Uterus (tissue), 2 donors: Measurements from ENCODE around the gene EFTUD2.
A peak's percentile ranks its signal among the peaks of the same experiment; 100 is the strongest.

Source experiments
- POLR2A ChIP-seq, 2 donors: fragments of 450-650 bp; IDR thresholded peaks; one replicate each; pipeline ENCODE4 v1.6.1; 2016; ENCODE audit warnings: antibody characterized with exemption in 2 of 2, mild to moderate bottlenecking in 1 of 2, moderate library complexity in 1 of 2
- TF ChIP-seq, protein P1 (sequence below), 4 experiments: fragments of 200-600 bp in 2 of 4; fragments of 450-650 bp in 2 of 4; sonication (generic) in 2 of 4; IDR thresholded peaks; one replicate each; pipeline ENCODE4 v1.5.1; 2016 to 2019; ENCODE audit warnings: antibody characterized with exemption in 4 of 4, mild to moderate bottlenecking in 2 of 4, moderate library complexity in 1 of 4

DNA sequence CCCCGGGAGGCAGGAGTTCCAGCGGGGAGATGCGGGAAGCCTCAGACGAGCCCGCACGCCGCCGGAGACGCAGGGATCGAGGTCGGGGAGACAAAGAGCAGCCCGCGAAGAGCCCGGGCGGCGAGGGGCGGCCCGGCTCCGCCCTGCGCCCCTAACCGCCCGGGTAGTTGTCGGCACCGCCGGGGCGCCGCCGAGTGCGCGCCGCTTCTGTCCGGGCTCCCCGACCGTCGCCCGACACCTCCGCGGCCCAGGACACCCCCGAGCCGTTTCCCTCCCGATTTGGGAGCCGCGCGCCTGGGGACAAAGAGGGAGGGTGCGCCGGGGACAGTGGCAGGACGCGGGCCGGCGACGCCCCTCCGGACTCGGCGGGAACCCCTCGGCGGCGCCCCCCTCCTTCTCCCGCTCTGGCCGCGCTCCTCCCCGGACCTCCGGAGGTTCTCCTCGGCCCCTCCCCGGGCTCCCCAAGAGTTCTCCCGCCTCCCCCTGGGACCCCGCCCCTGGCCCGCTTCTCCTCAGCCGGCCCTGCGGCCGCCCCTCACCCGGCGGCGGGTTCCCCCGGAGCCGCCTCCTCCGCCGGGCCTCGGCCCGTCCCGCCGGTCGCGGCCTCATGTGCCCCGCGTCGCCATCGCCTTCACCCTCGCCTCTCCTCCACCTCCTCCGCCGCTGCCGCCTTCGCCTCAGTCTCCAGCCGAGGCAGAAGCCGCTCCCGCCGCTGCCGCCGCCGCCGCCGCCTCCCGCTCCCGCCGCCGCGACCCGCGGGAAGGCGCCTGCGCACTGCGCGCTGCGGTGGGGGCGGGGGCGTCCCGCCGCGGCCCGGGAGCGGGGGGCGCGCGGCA is 69.5 kb downstream of the EFTUD2 start, which contains the start of gene GJC1:
- TF ChIP-seq, protein P1, sequence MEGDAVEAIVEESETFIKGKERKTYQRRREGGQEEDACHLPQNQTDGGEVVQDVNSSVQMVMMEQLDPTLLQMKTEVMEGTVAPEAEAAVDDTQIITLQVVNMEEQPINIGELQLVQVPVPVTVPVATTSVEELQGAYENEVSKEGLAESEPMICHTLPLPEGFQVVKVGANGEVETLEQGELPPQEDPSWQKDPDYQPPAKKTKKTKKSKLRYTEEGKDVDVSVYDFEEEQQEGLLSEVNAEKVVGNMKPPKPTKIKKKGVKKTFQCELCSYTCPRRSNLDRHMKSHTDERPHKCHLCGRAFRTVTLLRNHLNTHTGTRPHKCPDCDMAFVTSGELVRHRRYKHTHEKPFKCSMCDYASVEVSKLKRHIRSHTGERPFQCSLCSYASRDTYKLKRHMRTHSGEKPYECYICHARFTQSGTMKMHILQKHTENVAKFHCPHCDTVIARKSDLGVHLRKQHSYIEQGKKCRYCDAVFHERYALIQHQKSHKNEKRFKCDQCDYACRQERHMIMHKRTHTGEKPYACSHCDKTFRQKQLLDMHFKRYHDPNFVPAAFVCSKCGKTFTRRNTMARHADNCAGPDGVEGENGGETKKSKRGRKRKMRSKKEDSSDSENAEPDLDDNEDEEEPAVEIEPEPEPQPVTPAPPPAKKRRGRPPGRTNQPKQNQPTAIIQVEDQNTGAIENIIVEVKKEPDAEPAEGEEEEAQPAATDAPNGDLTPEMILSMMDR (IDR thresholded peaks at IDR 0.05) = no peak
- peak; percentile 40 to 63 for TF ChIP-seq POLR2A (IDR thresholded peaks at IDR 0.05)
